Choroid plexus epithelial cell (primary cell): Measurements from ENCODE around the gene CLRN3.

Source experiments
- DNase-seq: peaks from one replicate; pipeline ENCODE4 v3.0.0-alpha.2; 2010; ENCODE audit warnings: low read depth
- H3K4me3 ChIP-seq: 2 replicates; pipeline ENCODE4 v1.5.1; 2011; ENCODE audit warnings: low read depth, mild to moderate bottlenecking, control low read depth, low read length, moderate library complexity
- CTCF ChIP-seq: conservative IDR thresholded peaks from 2 replicates; pipeline ENCODE4 v1.5.1; 2011; ENCODE audit warnings: low read depth, mild to moderate bottlenecking, control low read depth, inconsistent platforms, low read length, moderate library complexity

Gene CLRN3

DNA sequence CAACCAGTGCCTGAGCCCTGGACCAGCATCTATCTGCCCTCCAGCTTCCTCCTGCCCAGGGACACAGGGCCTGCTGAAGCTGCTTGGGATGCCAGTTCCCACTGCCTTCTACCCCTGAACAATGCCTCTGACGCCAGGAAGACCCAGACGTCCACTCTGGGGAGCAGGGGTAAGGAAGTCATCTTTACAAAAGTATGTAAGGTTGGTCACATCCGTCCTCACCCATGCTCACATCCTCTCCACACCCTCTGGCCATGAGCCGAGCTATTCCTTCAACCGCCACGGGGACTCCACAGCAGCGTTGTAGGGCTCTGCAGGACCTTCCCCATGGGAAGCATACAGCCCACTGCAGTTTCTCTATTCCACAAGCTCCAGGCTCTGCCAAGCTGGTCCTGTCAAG is 58.5 kb downstream of the CLRN3 start:
- TF ChIP-seq CTCF: no peak
- DNase-seq: no peak
- H3K4me3 ChIP-seq: no peak overlapping the region

GRCh38 chr10:127833804-127834203 is 58.9 kb downstream of the CLRN3 start:
- H3K4me3 ChIP-seq: no peak overlapping the region
- no peak for TF ChIP-seq CTCF
- no peak for DNase-seq

GRCh38 chr10:127832501-127832900 is 60.2 kb downstream of the CLRN3 start:
- peak; percentile 58 for DNase-seq
- no peak for TF ChIP-seq CTCF

DNA sequence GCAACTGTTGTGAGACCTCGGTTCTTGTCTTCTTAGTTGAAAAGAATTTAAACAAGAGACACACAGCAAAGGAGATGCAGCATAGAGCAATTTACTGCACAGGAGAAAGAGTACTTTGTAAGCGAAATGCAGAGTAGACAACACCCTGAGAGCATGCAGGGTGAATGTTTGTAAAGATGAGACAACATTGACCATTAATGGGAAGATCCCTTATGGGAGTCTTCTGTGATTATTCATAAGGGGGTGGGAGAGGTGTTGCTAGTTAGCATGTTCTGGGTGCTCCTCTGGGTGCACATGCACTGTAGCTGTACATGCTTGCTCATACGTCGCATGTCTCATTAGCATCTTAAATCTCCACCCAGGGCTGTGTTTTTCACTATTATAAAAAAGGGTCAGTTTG is 62.3 kb downstream of the CLRN3 start:
- TF ChIP-seq CTCF: no peak
- DNase-seq: no peak
- no peak overlapping the region for H3K4me3 ChIP-seq

More at GRCh38 chr10:127832501-127832900, 60.2 kb downstream of the CLRN3 start:
- peak overlapping the region; percentile 36 for H3K4me3 ChIP-seq
